ENCODE measurements around the gene NOCT.
A peak's percentile ranks its signal among the peaks of the same experiment; 100 is the strongest.
"Not testable (repeated sequence)": the region's sequence is repeated elsewhere in the genome, so short reads cannot be mapped to it uniquely, and the experiment has no call there.

The NOCT gene

GRCh38 chr4:139048026-139048425, 32.4 kb downstream of the NOCT start:
- DNase-seq (ENCODE audit: low read depth, low spot score): no peak

- no peak for DNase-seq (ENCODE audit: low read depth, low spot score)
Observed at GRCh38 chr4:139050446-139050845, 34.9 kb downstream of the NOCT start.

GRCh38 chr4:139053909-139054308, 38.3 kb downstream of the NOCT start:
- DNase-seq (ENCODE audit: low read depth, low spot score): no peak

GRCh38 chr4:139054791-139055505, 39.4 kb downstream of the NOCT start:
- no peak for DNase-seq (ENCODE audit: low read depth, low spot score)

- not testable (repeated sequence) for DNase-seq (ENCODE audit: low read depth, low spot score)
Observed at GRCh38 chr4:139059026-139059425, 43.4 kb downstream of the NOCT start.

GRCh38 chr4:139060591-139060990, 45.0 kb downstream of the NOCT start:
- DNase-seq (ENCODE audit: low read depth, low spot score): no peak

GRCh38 chr4:139076016-139076744, 60.6 kb downstream of the NOCT start:
- no peak for DNase-seq (ENCODE audit: low read depth, low spot score)

GRCh38 chr4:139077567-139078355, 62.2 kb downstream of the NOCT start:
- no peak for DNase-seq (ENCODE audit: low read depth, low spot score)

GRCh38 chr4:139078926-139079325, 63.3 kb downstream of the NOCT start:
- no peak for DNase-seq (ENCODE audit: low read depth, low spot score)

GRCh38 chr4:139082750-139083606, 67.4 kb downstream of the NOCT start:
- DNase-seq (ENCODE audit: low read depth, low spot score): peak; percentile 70

- DNase-seq (ENCODE audit: low read depth, low spot score): peak; percentile 18
Observed at GRCh38 chr4:139083607-139083955, 68.0 kb downstream of the NOCT start.

GRCh38 chr4:139083956-139084803, 68.6 kb downstream of the NOCT start:
- DNase-seq (ENCODE audit: low read depth, low spot score): peak; percentile 64

- DNase-seq (ENCODE audit: low read depth, low spot score): no peak
Observed at GRCh38 chr4:139084804-139085093, 69.2 kb downstream of the NOCT start.

GRCh38 chr4:139085141-139085540, 69.6 kb downstream of the NOCT start:
- no peak for DNase-seq (ENCODE audit: low read depth, low spot score)

GRCh38 chr4:139092271-139092670, 76.7 kb downstream of the NOCT start:
- DNase-seq (ENCODE audit: low read depth, low spot score): no peak

Data from activated naive CD8-positive, alpha-beta T cell treated with anti-CD3 and anti-CD28 coated beads, Interleukin-2, amount 50 U/mL, for 16 hours (primary cell).